ENCODE data around the gene ZNF254.
"Not testable (repeated sequence)": the region's sequence is repeated elsewhere in the genome, so short reads cannot be mapped to it uniquely, and the experiment has no call there.

The ZNF254 gene

GRCh38 chr19:24071078-24071477 is 15.9 kb upstream of the ZNF254 start:
- no peak for DNase-seq (ENCODE audit: low read depth, low spot score)

DNA sequence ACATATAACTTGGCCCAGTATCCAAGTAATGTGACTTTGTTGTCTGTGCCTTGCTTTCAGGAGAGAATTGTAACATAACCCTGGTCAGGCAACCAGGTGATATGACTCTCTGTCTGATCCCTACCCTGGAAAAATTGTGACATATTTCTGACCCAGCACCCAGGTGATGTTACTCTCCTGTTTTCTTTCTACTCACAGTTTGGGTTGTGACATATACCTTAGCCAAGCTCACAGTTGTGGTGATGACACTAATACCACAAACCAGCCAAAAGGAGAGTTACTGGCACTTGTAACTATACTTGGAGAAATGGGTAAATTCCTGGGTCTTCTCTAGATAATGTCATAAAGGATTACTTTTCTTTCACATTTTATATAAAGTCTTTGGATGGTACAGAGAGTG is 14.3 kb upstream of the ZNF254 start:
- no peak for DNase-seq (ENCODE audit: low read depth, low spot score)

DNA sequence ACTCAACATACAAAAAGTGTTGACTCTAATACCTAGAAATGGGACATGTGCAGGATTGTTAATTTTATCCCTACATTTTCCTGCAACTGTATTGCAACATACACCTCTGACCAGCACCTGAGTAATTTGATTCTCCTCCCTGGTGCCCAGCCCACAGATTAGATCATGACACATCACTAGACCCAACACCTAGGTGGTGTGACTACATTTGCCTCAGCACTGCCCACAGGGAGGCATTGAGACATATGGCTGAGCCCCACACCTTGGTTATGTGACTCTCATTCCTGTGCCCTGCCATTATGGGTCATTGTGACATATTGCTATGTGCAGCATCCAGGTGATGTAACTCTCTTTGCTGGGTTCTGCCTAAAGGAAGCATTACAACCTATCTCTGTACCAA is 13.2 kb upstream of the ZNF254 start:
- DNase-seq (ENCODE audit: low read depth, low spot score), result no peak

GRCh38 chr19:24074720-24075454 is 12.1 kb upstream of the ZNF254 start:
- no peak for DNase-seq (ENCODE audit: low read depth, low spot score)

DNA sequence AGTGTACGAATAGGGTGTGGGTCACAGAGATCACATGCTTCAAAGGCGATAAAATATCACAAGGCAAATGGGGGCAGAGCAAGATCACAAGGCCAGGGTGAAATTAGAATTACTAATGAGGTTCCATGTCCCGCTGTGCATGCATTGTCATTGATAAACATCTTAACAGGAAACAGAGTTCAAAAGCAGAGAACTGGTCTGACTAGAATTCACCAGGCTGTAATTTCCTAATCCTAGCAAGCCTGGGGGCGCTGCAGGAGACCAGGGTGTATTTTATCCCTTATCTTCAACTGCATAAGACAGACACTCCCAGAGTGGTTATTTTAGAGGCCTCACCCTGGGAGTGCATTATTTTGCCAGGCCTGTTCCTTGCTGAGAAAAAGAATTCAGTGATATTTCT is 11.5 kb upstream of the ZNF254 start:
- DNase-seq (ENCODE audit: low read depth, low spot score), result not testable (repeated sequence)

GRCh38 chr19:24078680-24079079 is 8.3 kb upstream of the ZNF254 start:
- no peak for DNase-seq (ENCODE audit: low read depth, low spot score)

GRCh38 chr19:24081056-24081455 is 5.9 kb upstream of the ZNF254 start:
- no peak for DNase-seq (ENCODE audit: low read depth, low spot score)

DNA sequence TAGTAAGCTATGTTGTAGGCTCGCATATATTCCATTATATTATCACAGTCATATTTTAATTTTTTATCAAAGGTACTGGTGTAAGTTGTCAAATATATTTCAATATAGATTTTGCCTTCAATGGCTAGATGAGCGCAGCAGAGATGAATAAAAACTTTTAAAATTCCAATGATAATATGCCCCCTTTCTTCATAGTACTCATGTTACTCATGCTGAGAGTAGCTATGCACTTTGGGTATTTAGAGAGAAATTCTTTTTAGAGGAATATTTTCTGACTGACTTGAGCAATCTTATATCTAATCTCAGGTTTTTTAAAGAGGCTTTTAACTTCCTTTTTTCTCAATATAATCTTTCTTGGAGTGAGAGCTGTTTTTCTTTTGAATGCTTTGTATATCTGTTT is 11.4 kb downstream of the ZNF254 start:
- DNase-seq (ENCODE audit: low read depth, low spot score), result no peak

GRCh38 chr19:24099829-24100228 is 12.8 kb downstream of the ZNF254 start:
- DNase-seq (ENCODE audit: low read depth, low spot score), result no peak

GRCh38 chr19:24100597-24100996 is 13.6 kb downstream of the ZNF254 start:
- DNase-seq (ENCODE audit: low read depth, low spot score), result not testable (repeated sequence)

GRCh38 chr19:24101459-24102115 is 14.6 kb downstream of the ZNF254 start:
- DNase-seq (ENCODE audit: low read depth, low spot score), result no peak

- no peak for DNase-seq (ENCODE audit: low read depth, low spot score)
Measured at GRCh38 chr19:24127601-24128000, 40.6 kb downstream of the ZNF254 start.

DNA sequence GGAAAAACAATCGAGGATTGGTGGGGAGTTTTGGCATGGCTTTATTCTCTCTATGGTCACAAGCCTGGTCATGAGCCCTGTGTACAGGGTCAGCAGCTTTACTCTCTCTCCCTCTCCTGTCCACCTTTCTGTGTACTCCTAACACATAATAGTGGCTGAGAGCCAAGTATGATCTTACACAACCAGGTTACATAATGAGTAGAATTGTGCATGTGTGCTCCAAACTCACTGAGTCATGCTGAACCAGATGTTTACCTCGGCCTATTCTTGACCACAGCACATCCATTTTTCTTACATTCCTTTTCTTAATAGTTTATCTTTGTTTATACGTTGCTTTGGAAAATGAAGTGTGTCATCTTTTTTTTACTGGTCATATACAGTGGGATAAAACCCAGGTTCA is 53.1 kb downstream of the ZNF254 start:
- DNase-seq (ENCODE audit: low read depth, low spot score), result no peak

GRCh38 chr19:24140591-24140990 is 53.6 kb downstream of the ZNF254 start:
- no peak for DNase-seq (ENCODE audit: low read depth, low spot score)

DNA sequence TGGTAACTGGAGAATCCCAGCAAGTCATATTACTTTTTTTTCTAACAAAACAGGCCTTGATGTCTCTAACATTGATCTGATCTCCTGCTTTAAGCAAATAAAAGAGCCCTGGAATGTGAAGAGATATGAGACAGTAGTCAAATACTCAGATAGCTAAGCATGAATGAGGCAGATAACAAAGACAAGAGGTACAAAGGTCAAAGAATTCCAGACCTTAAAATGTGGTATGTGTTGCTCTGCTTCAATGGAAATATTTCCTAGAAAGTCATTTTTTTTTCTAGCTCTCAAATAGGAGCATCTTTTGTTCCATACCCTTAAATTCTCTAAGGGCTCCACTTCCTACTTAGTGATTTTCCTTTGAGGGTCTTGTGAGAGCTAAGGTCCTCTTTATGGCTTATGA is 54.6 kb downstream of the ZNF254 start:
- no peak for DNase-seq (ENCODE audit: low read depth, low spot score)

GRCh38 chr19:24142771-24143170 is 55.8 kb downstream of the ZNF254 start:
- DNase-seq (ENCODE audit: low read depth, low spot score), result no peak

DNA sequence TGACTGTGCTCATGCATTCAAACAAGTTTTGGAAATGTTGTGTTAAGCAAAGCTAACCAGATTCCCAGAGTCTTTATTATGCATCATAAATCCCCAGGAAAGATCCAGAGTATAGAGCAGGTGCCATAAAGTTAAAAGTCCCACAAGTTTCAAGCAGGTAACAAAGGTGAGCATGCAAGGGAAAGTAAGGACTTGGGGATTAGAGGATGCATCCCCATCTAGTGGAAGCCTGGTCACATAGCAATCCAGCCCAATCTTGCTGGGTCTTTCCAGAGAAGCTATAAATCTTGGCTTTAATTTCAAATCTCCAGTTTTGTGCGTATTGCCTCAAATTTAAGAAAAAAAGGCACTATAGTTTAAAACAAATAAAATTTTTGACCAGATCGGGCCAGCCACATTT is 72.7 kb downstream of the ZNF254 start:
- no peak for DNase-seq (ENCODE audit: low read depth, low spot score)

- no peak for DNase-seq (ENCODE audit: low read depth, low spot score)
Measured at GRCh38 chr19:24166055-24166454, 79.1 kb downstream of the ZNF254 start.

GRCh38 chr19:24173882-24174281 is 86.9 kb downstream of the ZNF254 start:
- DNase-seq (ENCODE audit: low read depth, low spot score), result no peak

- DNase-seq (ENCODE audit: low read depth, low spot score), result no peak
Measured at GRCh38 chr19:24177686-24178085, 90.7 kb downstream of the ZNF254 start.

DNA sequence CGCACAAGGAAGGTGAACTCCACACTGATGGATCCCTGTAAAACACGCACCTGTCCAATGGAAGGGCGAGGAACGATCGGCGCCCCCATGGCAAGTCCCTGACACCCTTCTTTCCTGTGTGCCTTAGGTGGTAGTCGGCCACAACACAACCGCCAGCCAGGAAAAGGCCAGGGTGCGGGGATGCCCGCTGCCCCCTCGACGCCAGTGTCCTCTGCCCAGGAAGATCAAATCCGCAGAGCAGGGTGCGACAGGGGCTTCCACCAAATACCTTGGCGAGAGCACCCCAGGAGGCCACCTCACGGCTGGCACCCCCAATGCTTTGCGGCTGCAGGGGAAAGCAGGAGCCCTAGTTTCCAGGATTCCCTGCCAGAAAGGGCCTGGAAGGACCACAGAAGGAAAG is 91.2 kb downstream of the ZNF254 start:
- DNase-seq (ENCODE audit: low read depth, low spot score), result no peak
